K562 (cell line): ENCODE data around the gene HSDL2. TPM values are rescaled to one million over a fixed set of nuclear protein-coding genes. Genes with fewer than 3 reads are reported as not detected.

Experiments
- BCOR ChIP-seq: fragments of 450-650 bp; IDR thresholded peaks from 2 replicates; pipeline ENCODE4 v1.6.1; 2016
- FOXA1 ChIP-seq: fragments of 450-650 bp; IDR thresholded peaks from 2 replicates; pipeline ENCODE4 v1.6.1; 2016; ENCODE audit warnings: mild to moderate bottlenecking, borderline replicate concordance
- HOXB6 ChIP-seq: fragments of 250-450 bp; sonication (Bioruptor Pico); IDR thresholded peaks from 2 replicates; pipeline ENCODE4 v1.5.1; 2022; ENCODE audit warnings: mild to moderate bottlenecking, borderline replicate concordance
- KDM1A ChIP-seq, 2 experiments: fragments of 450-650 bp; IDR thresholded peaks; 2 replicates each; pipeline ENCODE4 v1.6.1; 2016; ENCODE audit warnings: mild to moderate bottlenecking in 2 of 2
- MAFG ChIP-seq: fragments of 450-650 bp; conservative IDR thresholded peaks from 2 replicates; pipeline ENCODE4 v1.6.1; 2016; ENCODE audit warnings: missing genetic modification characterization, missing compliant biosample characterization
- MCM5 ChIP-seq: fragments of 450-650 bp; IDR thresholded peaks from 2 replicates; pipeline ENCODE4 v1.6.1; 2016; ENCODE audit warnings: low read depth
- MXD1 ChIP-seq: fragments of 250-450 bp; sonication (Bioruptor Pico); IDR thresholded peaks from 2 replicates; pipeline ENCODE4 v1.8.0; 2021; ENCODE audit warnings: borderline replicate concordance, mild to moderate bottlenecking, moderate library complexity; ENCODE audit not compliant: poor library complexity, severe bottlenecking
- NKRF ChIP-seq: fragments of 450-650 bp; IDR thresholded peaks from 2 replicates; pipeline ENCODE4 v1.6.1; 2016; ENCODE audit warnings: borderline replicate concordance
- REST ChIP-seq, 2 experiments: fragments of 450-650 bp; formaldehyde crosslinking in 1 of 2; IDR thresholded peaks; 2 replicates each; pipeline versions ENCODE4 v1.4.0 to v1.6.1; 2014 to 2020; ENCODE audit warnings: mild to moderate bottlenecking in 2 of 2, borderline replicate concordance in 1 of 2, low read depth in 1 of 2
- SNIP1 ChIP-seq: fragments of 450-650 bp; IDR thresholded peaks from 2 replicates; pipeline ENCODE4 v1.7.1; 2017; ENCODE audit warnings: low read depth, mild to moderate bottlenecking
- STAG1 ChIP-seq: sonication (generic); formaldehyde crosslinking; IDR thresholded peaks from 2 replicates; pipeline ENCODE4 v1.5.0; 2020; ENCODE audit warnings: missing genetic modification reagents, borderline replicate concordance
- STAT5A ChIP-seq: IDR thresholded peaks from 2 replicates; pipeline ENCODE4 v1.6.1; 2012; ENCODE audit warnings: low read length, inconsistent platforms, borderline replicate concordance
- TRIM25 ChIP-seq: fragments of 450-650 bp; IDR thresholded peaks from 2 replicates; pipeline ENCODE4 v1.7.0; 2016; ENCODE audit warnings: borderline replicate concordance
- ZNF347 ChIP-seq: fragments of 450-650 bp; formaldehyde crosslinking; IDR thresholded peaks from 2 replicates; pipeline ENCODE4 v1.4.0; 2020; ENCODE audit warnings: low read depth, mild to moderate bottlenecking, moderate library complexity
- ZNF444 ChIP-seq: fragments of 250-450 bp; sonication (Bioruptor Pico); IDR thresholded peaks from 2 replicates; pipeline ENCODE4 v1.4.0; 2020; ENCODE audit warnings: mild to moderate bottlenecking, moderate library complexity
- polyA plus RNA-seq, 8 experiments: library from polyadenylated mRNA; depleted of rRNA in 4 of 8; stranded (reverse) in 5 of 8; unstranded in 3 of 8; fragments of >200 nt; fragmentation: Nextera tagmentation in 2 of 8; fragmentation: Illumina TruSeq in 1 of 8; extraction: Ambion mirVana in 2 of 8; extraction: Trizol in 1 of 8; gene quantifications; 2 replicates each; pipeline versions ENCODE4 v1.2.1 to v1.2.3, GENCODE V29; 2011 to 2014; ENCODE audit warnings: inconsistent platforms in 1 of 8, missing spikeins in 1 of 8
- total RNA-seq, 7 experiments: library from RNA; depleted of rRNA in 6 of 7; stranded (reverse); fragments of >200 nt in 6 of 7; fragmentation: Illumina TruSeq in 2 of 7; extraction: Trizol in 2 of 7; gene quantifications; 2 replicates each; pipeline versions ENCODE4 v1.2.1 to v1.2.3, GENCODE V29; 2011 to 2021; ENCODE audit warnings: low replicate concordance in 1 of 7

HSDL2 gene
- total and polyA plus RNA-seq, 9 of the 15 experiments (the other 6 are each of a cell fraction or from before 2014, with no cell fraction given): 22.8 to 74.1 (median 35.6) TPM

GRCh38 chr9:112377684-112378327 is 2.1 kb upstream of the HSDL2 start (continued):
- TF ChIP-seq REST (IDR thresholded peaks at IDR 0.05; ENCODE audit: borderline replicate concordance) (no peak), REST (CRISPR knock-in tag; IDR thresholded peaks at IDR 0.05; ENCODE audit: low read depth) (no peak), KDM1A (IDR thresholded peaks at IDR 0.05) (peak; percentile 58 to 60; a peak in 3 of 4 replicates), BCOR (0 out of 2 replicates have a peak, but pooled peaks have one; percentile 9), NKRF (no peak), TRIM25 (no peak), STAG1 (CRISPR knock-in tag) (no peak), ZNF444 (CRISPR knock-in tag) (no peak), MCM5 (no peak), MAFG (tag) (no peak), FOXA1 (no peak), ZNF347 (CRISPR knock-in tag) (no peak), HOXB6 (CRISPR knock-in tag) (no peak), SNIP1 (no peak), STAT5A (no peak), MXD1 (CRISPR knock-in tag) (no peak)
